Measurements from ENCODE around the gene CEP85L. TPM values are rescaled to one million over a fixed set of nuclear protein-coding genes. Genes with fewer than 3 reads are reported as not detected.

CEP85L gene
- polyA plus RNA-seq, 1 experiment = 7.4 TPM

DNA sequence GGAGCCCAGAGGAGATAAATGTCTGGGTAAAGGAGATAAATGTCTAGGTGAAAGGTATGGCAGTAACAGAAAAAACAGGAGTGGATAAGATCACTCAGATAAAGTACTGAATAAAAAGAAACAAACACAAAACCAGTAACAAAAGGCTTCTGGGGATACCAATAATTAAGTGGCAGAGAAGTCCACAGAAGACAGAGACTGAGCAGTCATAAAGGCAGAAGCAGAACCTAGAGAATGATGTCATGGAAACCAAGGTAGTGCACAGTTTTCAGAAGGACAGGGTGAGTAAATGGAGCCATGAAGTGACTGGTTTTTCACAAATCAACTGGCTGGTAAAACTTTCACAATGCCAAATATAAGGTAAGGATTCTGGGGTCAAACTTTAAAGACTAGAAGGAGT is 184.2 kb downstream of the CEP85L start:
- TF ChIP-seq CTCF (IDR thresholded peaks at IDR 0.05; ENCODE audit: low read depth, low read length) = no peak
- no peaks in the 10 kb centered on the region for H3K9me3 ChIP-seq (ENCODE audit: control insufficient read depth, insufficient read depth, low read length)
- no peak overlapping the region for H3K4me3 ChIP-seq (ENCODE audit: low read depth, low read length)
- no peak for DNase-seq (ENCODE audit: low read depth, low spot score)
- no peaks in the 10 kb centered on the region for H3K27me3 ChIP-seq (ENCODE audit: control insufficient read depth, insufficient read depth, low read length)
- ChIA-PET CTCF (no interaction called here), POLR2A (no interaction called here)
- H3K27ac ChIP-seq (ENCODE audit: low read depth, low read length) = no peak overlapping the region

DNA sequence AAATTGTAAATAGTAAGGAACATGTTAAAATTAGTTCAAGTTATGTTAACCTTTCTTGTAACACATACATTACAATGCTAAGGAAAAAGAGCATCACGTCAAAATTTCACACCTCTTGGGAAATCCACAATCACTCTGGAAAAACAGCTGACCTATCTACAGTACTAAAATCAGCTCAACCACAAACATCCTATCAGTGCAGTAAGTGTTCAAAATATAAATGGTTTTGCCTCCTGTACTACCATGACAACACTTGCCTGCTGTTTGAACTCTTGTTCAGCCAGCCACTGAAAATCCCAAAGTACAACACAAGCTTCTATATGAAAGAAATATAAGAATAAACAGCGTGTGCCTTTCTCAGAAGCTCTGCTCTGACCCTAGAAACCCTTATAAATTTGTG is 186.8 kb downstream of the CEP85L start:
- ChIA-PET POLR2A (no interaction called here), CTCF (interaction anchor here (1.3 to 1.7 kb wide), 2 partner anchors 15 to 181 kb away, joined by 3 to 5 read pairs; no protein-coding TSS in a partner anchor)
- DNase-seq (ENCODE audit: low read depth, low spot score) = no peak
- H3K27me3 ChIP-seq (ENCODE audit: control insufficient read depth, insufficient read depth, low read length) = no peaks in the 10 kb centered on the region
- no peak overlapping the region for H3K27ac ChIP-seq (ENCODE audit: low read depth, low read length)
- no peak for TF ChIP-seq CTCF (IDR thresholded peaks at IDR 0.05; ENCODE audit: low read depth, low read length)
- H3K9me3 ChIP-seq (ENCODE audit: control insufficient read depth, insufficient read depth, low read length) = no peaks in the 10 kb centered on the region
- no peak overlapping the region for H3K4me3 ChIP-seq (ENCODE audit: low read depth, low read length)

GRCh38 chr6:118460958-118461470 is 190.4 kb downstream of the CEP85L start:
- no peak for DNase-seq (ENCODE audit: low read depth, low spot score)
- Histone ChIP-seq H3K9me3 (ENCODE audit: control insufficient read depth, insufficient read depth, low read length) (no peaks in the 10 kb centered on the region), H3K27me3 (ENCODE audit: control insufficient read depth, insufficient read depth, low read length) (no peaks in the 10 kb centered on the region), H3K27ac (ENCODE audit: low read depth, low read length) (no peak overlapping the region), H3K4me3 (ENCODE audit: low read depth, low read length) (no peak overlapping the region)
- TF ChIP-seq CTCF (IDR thresholded peaks at IDR 0.05; ENCODE audit: low read depth, low read length) = no peak
- ChIA-PET POLR2A (interaction anchor here (0.7 kb wide), 1 partner anchor 175 kb away, joined by 3 read pairs; no protein-coding TSS in a partner anchor), CTCF (interaction anchor here (0.9 kb wide), 1 partner anchor 109 kb away, joined by 5 read pairs; no protein-coding TSS in a partner anchor)

DNA sequence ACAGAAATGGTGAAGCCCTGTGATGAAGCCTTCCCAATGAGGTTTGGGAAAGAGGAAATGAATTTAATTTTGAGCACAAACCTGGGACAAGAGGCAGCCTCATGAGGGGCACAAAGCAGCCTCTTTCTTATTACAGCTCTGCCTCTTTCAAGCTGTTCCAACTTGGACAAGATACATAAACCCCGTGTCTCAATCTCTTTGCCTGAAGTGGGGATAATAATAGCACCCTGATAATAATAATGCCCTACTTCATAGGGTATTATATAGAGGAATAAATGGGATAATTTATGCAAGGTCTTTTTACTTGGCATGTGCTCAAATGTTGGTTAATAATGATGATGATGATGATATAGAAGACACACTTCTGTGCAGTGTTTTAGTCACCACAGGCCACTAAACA is 194.4 kb downstream of the CEP85L start:
- H3K9me3 ChIP-seq (ENCODE audit: control insufficient read depth, insufficient read depth, low read length) = peaks cover 6% of the 10 kb centered on the region; the same call in 1 of the 2 replicates
- ChIA-PET CTCF (no interaction called here), POLR2A (no interaction called here)
- no peak overlapping the region for H3K27ac ChIP-seq (ENCODE audit: low read depth, low read length)
- no peak for TF ChIP-seq CTCF (IDR thresholded peaks at IDR 0.05; ENCODE audit: low read depth, low read length)
- H3K27me3 ChIP-seq (ENCODE audit: control insufficient read depth, insufficient read depth, low read length) = no peaks in the 10 kb centered on the region
- H3K4me3 ChIP-seq (ENCODE audit: low read depth, low read length) = no peak overlapping the region
- DNase-seq (ENCODE audit: low read depth, low spot score) = no peak

DNA sequence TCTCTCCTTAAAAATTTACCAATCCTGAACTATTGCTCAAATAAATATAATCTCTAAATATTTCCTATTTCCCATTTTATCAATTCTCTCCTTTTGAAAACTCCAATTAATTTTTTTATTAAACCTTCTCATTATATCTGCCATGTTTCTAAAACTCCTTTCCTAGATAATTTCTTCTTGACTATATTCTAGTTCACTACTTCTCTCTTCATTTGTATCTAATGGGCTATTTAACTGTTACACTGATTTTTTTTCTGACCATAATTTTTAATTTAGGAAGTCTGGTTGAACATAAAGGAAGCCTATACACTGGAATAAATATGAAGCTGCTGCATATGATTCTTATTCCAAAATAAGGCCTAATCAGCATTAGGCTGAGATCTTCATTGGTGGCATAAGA is 199.6 kb downstream of the CEP85L start:
- POLR2A ChIA-PET = no interaction called here
- CTCF ChIA-PET = no interaction called here
- Histone ChIP-seq H3K9me3 (ENCODE audit: control insufficient read depth, insufficient read depth, low read length) (peaks cover 10% of the 10 kb centered on the region; the same call in 1 of the 2 replicates), H3K27ac (ENCODE audit: low read depth, low read length) (no peak overlapping the region), H3K4me3 (ENCODE audit: low read depth, low read length) (no peak overlapping the region), H3K27me3 (ENCODE audit: control insufficient read depth, insufficient read depth, low read length) (no peaks in the 10 kb centered on the region)
- no peak for DNase-seq (ENCODE audit: low read depth, low spot score)
- no peak for TF ChIP-seq CTCF (IDR thresholded peaks at IDR 0.05; ENCODE audit: low read depth, low read length)
